Measurements from ENCODE around the gene AKR1E2.

AKR1E2 gene

DNA sequence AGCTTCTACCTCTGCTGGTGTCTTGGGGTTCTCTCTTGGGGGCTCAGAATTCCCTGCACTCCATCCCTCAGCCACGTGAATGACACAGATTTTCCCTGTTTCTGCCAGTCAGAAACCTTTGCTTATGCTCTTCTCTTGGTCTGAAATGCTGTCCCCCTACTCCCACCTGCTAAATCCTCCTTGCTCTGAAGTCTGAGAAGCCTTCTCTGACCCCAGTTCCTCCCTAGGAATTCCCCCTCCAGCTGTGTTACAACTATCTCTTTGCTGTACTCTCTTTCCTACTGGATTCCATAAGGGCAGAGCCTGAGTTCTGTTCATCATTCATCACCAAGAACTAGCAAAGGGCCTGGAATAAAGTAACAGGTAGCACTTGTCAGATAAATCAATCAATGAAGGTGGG, 33.6 kb upstream of the AKR1E2 start:
- no peaks in the 10 kb centered on the region for H3K36me3 ChIP-seq
- no peak overlapping the region for H3K4me3 ChIP-seq (ENCODE audit: low read depth in 1 of 2, low read length in 1 of 2)
- H3K9me3 ChIP-seq, result no peaks in the 10 kb centered on the region
- H3K27ac ChIP-seq, result no peak overlapping the region
- no peak for TF ChIP-seq CTCF (IDR thresholded peaks at IDR 0.05)
- no peaks in the 10 kb centered on the region for H3K27me3 ChIP-seq
- H3K4me1 ChIP-seq (ENCODE audit: control insufficient read depth in 1 of 2, insufficient read depth in 1 of 2, low read depth in 1 of 2, low read length in 1 of 2), result no peaks in the 10 kb centered on the region

DNA sequence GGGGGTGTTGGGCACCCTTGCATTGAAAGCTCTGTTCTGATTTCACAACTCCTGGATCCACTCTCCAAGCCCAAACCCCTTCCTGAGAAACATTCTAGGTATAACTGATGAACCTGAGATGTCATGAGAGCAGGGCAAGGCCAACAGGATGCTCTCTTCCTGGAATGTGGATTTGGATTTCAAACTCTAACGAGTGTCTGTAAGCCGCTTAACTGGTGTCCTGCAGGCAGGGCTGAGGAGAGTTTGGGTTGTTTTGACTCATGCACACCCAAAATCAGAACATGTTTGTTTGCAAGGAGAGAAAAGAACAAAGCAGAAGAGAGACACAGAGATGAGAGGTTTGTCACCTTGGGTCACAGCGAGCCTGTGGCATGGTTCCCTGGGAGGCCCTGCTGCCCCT, 24.6 kb upstream of the AKR1E2 start:
- no peak overlapping the region for H3K27ac ChIP-seq
- no peaks in the 10 kb centered on the region for H3K27me3 ChIP-seq
- H3K36me3 ChIP-seq, result no peaks in the 10 kb centered on the region
- no peaks in the 10 kb centered on the region for H3K9me3 ChIP-seq
- no peak for TF ChIP-seq CTCF (IDR thresholded peaks at IDR 0.05)
- no peak overlapping the region for H3K4me3 ChIP-seq (ENCODE audit: low read depth in 1 of 2, low read length in 1 of 2)
- H3K4me1 ChIP-seq (ENCODE audit: control insufficient read depth in 1 of 2, insufficient read depth in 1 of 2, low read depth in 1 of 2, low read length in 1 of 2), result no peaks in the 10 kb centered on the region

DNA sequence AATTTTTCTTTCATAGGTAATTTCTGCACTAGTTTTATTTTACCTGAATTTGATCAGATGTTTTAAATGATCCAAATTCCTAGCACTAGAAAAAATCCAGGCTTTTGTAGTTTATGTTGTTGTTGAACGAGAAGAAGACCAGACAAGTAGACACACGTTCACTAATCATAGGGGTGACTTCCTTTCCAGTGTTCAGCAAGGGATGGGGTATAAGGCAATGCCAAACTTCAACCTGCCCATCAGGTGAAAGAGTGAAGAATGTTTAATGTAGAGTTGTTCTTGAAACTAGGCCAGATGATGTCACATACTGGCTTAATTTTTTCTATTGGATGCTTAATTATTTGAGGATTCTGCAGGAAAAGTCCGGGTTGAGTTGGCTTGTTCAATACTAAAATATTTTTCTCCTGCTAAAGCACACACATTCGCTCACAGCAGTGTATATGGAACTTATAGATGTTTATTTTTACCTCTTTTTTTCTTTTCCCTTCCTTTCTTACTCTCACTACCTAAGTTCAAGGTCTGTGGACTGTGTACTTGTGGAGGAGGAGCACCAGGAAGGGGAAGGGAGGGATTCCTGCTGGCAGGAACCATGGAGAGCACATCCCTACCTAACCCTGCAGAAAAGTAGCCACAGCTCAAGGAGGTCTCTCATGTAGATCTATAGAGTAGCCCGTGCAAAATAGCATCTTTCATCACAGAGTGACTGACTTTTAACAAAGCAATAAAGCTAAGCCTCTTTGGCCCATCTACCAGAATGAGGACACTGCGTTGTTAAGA, 23.1 kb upstream of the AKR1E2 start:
- H3K9me3 ChIP-seq, result no peaks in the 10 kb centered on the region
- no peaks in the 10 kb centered on the region for H3K36me3 ChIP-seq
- no peak for TF ChIP-seq CTCF (IDR thresholded peaks at IDR 0.05)
- no peak overlapping the region for H3K4me3 ChIP-seq (ENCODE audit: low read depth in 1 of 2, low read length in 1 of 2)
- H3K4me1 ChIP-seq (ENCODE audit: control insufficient read depth in 1 of 2, insufficient read depth in 1 of 2, low read depth in 1 of 2, low read length in 1 of 2), result no peaks in the 10 kb centered on the region
- no peak overlapping the region for H3K27ac ChIP-seq
- H3K27me3 ChIP-seq, result no peaks in the 10 kb centered on the region

GRCh38 chr10:4803822-4804221, 22.2 kb upstream of the AKR1E2 start:
- Histone ChIP-seq H3K27me3 (no peaks in the 10 kb centered on the region), H3K9me3 (no peaks in the 10 kb centered on the region), H3K27ac (no peak overlapping the region), H3K4me1 (ENCODE audit: control insufficient read depth in 1 of 2, insufficient read depth in 1 of 2, low read depth in 1 of 2, low read length in 1 of 2) (no peaks in the 10 kb centered on the region), H3K4me3 (ENCODE audit: low read depth in 1 of 2, low read length in 1 of 2) (no peak overlapping the region), H3K36me3 (no peaks in the 10 kb centered on the region)
- no peak for TF ChIP-seq CTCF (IDR thresholded peaks at IDR 0.05)

DNA sequence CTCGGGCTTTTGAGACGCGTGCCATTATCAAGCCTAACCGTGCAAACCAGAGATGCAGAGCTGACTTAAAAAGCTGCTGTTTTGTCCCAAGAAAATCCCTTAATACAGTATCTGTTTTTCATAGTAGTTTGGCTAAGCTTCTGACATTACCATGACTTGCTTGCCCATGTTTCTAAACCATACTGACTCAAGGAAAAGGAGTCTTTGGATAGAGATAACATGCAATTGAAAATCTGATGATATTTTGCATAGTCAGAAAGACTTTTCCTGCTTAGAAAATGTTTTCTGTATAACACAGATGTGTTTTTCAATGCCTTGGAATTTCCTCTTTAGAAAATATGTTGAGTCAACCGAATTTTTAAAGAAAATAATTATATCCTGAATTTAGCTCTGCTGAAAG, 21.5 kb upstream of the AKR1E2 start:
- no peak for TF ChIP-seq CTCF (IDR thresholded peaks at IDR 0.05)
- H3K4me1 ChIP-seq (ENCODE audit: control insufficient read depth in 1 of 2, insufficient read depth in 1 of 2, low read depth in 1 of 2, low read length in 1 of 2), result no peaks in the 10 kb centered on the region
- H3K9me3 ChIP-seq, result no peaks in the 10 kb centered on the region
- no peaks in the 10 kb centered on the region for H3K27me3 ChIP-seq
- no peaks in the 10 kb centered on the region for H3K36me3 ChIP-seq
- no peak overlapping the region for H3K27ac ChIP-seq
- H3K4me3 ChIP-seq (ENCODE audit: low read depth in 1 of 2, low read length in 1 of 2), result no peak overlapping the region
